ENCODE data around the gene CCNB1.

DNA sequence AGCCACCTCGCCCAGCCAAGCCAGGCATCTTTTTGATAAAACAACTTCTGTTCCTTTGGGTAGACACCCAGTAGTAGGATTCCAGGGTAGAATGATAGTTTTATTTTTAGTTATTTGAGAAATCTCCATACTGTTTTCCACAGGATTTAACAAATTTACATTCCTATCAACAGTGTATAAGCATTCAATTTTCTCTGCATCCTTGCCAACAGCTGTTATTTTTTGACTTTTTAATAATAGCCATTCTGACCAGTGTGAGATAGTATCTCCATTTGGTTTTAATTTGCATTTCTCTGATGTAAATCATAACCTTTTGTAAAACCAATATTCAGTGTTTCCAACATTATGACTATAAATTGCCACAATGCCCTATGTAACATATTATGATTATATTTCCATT lies 28.2 kb upstream of the CCNB1 start:
- TF ChIP-seq CTCF (IDR thresholded peaks at IDR 0.05) (no peak), POLR2A (IDR thresholded peaks at IDR 0.05) (no peak)
